IMR-90 (cell line): ENCODE data around the gene VPS37B. TPM values are rescaled to one million over a fixed set of nuclear protein-coding genes. Genes with fewer than 3 reads are reported as not detected.
A peak's percentile ranks its signal among the peaks of the same experiment; 100 is the strongest.

Source experiments
- ATAC-seq: fragments of 200-7000 bp; cut with Tn5 transposase; 2 replicates; pipeline ENCODE4 v1.9.1; 2020; ENCODE audit warnings: low read depth, mild to moderate bottlenecking, moderate library complexity
- BruUV-seq: library from RNA; stranded (reverse); fragments of 400-500 nt; replicated peaks from 2 replicates; lab custom pipeline; 2021; lab: Mats Ljungman, UMichigan
- CTCF ChIA-PET: fragments of 300-600 bp; formaldehyde crosslinking; extraction: SDS; loops from one replicate; lab custom pipeline; 2021; ENCODE audit warnings: antibody characterized with exemption; lab: Yijun Ruan, JAX
- POLR2A ChIA-PET: fragments of 300-600 bp; sonication (Branson Sonifier 250); formaldehyde crosslinking; loops from one replicate; lab custom pipeline; 2022; ENCODE audit warnings: antibody characterized with exemption; ENCODE audit not compliant: unreplicated experiment; lab: Charles Lee
- DNase-seq: peaks from one replicate; pipeline ENCODE4 v3.0.0; 2013
- H2AFZ ChIP-seq: replicated peaks from 2 replicates; pipeline ENCODE3; 2013; ENCODE audit warnings: low read length, mild to moderate bottlenecking; ENCODE audit not compliant: poor library complexity
- H2AK5ac ChIP-seq: 2 replicates; pipeline ENCODE4 v1.6.1; 2013; ENCODE audit warnings: low read depth, low read length, inconsistent platforms
- H2AK9ac ChIP-seq: replicated peaks from 2 replicates; pipeline ENCODE3; 2013; ENCODE audit warnings: mild to moderate bottlenecking, low read depth, low read length, moderate library complexity; ENCODE audit not compliant: poor library complexity
- H2BK120ac ChIP-seq: 2 replicates; pipeline ENCODE4 v1.6.1; 2013; ENCODE audit warnings: low read depth, low read length, inconsistent platforms
- H2BK15ac ChIP-seq: 3 replicates; pipeline ENCODE4 v1.6.1; 2013; ENCODE audit warnings: low read depth, low read length, inconsistent platforms
- H2BK20ac ChIP-seq: 2 replicates; pipeline ENCODE4 v1.6.1; 2013; ENCODE audit warnings: low read depth, mild to moderate bottlenecking, inconsistent platforms, low read length, moderate library complexity
- H2BK5ac ChIP-seq: 2 replicates; pipeline ENCODE4 v1.6.1; 2013; ENCODE audit warnings: mild to moderate bottlenecking, low read depth, low read length, inconsistent platforms; ENCODE audit not compliant: poor library complexity, severe bottlenecking
- H3K14ac ChIP-seq: replicated peaks from 2 replicates; pipeline ENCODE4 v1.6.1; 2013; ENCODE audit warnings: low read depth, low read length, inconsistent platforms
- H3K18ac ChIP-seq: 2 replicates; pipeline ENCODE4 v1.6.1; 2013; ENCODE audit warnings: low read depth, low read length, control low read depth
- H3K23ac ChIP-seq: 2 replicates; pipeline ENCODE4 v1.6.1; 2013; ENCODE audit warnings: low read depth, low read length, inconsistent platforms
- H3K27ac ChIP-seq: 2 replicates; pipeline ENCODE4 v1.5.1; 2013; ENCODE audit warnings: mild to moderate bottlenecking, control low read depth, low read length; ENCODE audit not compliant: insufficient read depth
- H3K27me3 ChIP-seq: 2 replicates; pipeline ENCODE4 v1.6.1; 2013; ENCODE audit warnings: low read length; ENCODE audit not compliant: control insufficient read depth, insufficient read depth
- H3K36me3 ChIP-seq: 2 replicates; pipeline ENCODE4 v1.6.1; 2013; ENCODE audit warnings: low read length, mixed read lengths; ENCODE audit not compliant: control insufficient read depth, insufficient read depth
- H3K4ac ChIP-seq: 2 replicates; pipeline ENCODE4 v1.6.1; 2013; ENCODE audit warnings: low read depth, low read length, inconsistent platforms
- H3K4me1 ChIP-seq: 2 replicates; pipeline ENCODE4 v1.6.1; 2013; ENCODE audit warnings: low read length, mixed read lengths; ENCODE audit not compliant: control insufficient read depth, insufficient read depth
- H3K4me2 ChIP-seq: 2 replicates; pipeline ENCODE4 v1.6.1; 2013; ENCODE audit warnings: low read depth, mild to moderate bottlenecking, control low read depth, low read length, moderate library complexity
- H3K4me3 ChIP-seq: 2 replicates; pipeline ENCODE4 v1.5.1; 2013; ENCODE audit warnings: low read depth, mild to moderate bottlenecking, control low read depth, low read length, moderate library complexity; ENCODE audit not compliant: insufficient read depth
- H3K56ac ChIP-seq: 2 replicates; pipeline ENCODE4 v1.6.1; 2013; ENCODE audit warnings: low read length, inconsistent platforms; ENCODE audit not compliant: insufficient read depth; ENCODE audit errors: extremely low read depth
- H3K79me1 ChIP-seq, 2 experiments: 2 replicates each; pipeline ENCODE4 v1.6.1; 2013; ENCODE audit warnings: low read length in 2 of 2, inconsistent platforms in 1 of 2, low read depth in 1 of 2
- H3K9ac ChIP-seq: 2 replicates; pipeline ENCODE4 v1.6.1; 2013; ENCODE audit warnings: low read depth, low read length, control low read depth
- H3K9me1 ChIP-seq: 2 replicates; pipeline ENCODE4 v1.6.1; 2013; ENCODE audit warnings: low read length, inconsistent platforms; ENCODE audit not compliant: insufficient read depth
- H3K9me3 ChIP-seq: 2 replicates; pipeline ENCODE4 v1.6.1; 2013; ENCODE audit warnings: low read length; ENCODE audit not compliant: control insufficient read depth, insufficient read depth
- H4K20me1 ChIP-seq: 2 replicates; pipeline ENCODE4 v1.6.1; 2013; ENCODE audit warnings: low read length, inconsistent platforms; ENCODE audit not compliant: insufficient read depth
- H4K5ac ChIP-seq: 2 replicates; pipeline ENCODE4 v1.6.1; 2013; ENCODE audit warnings: mild to moderate bottlenecking, low read depth, low read length, control low read depth
- H4K8ac ChIP-seq, 2 experiments: 2 replicates each; pipeline ENCODE4 v1.6.1; 2013; ENCODE audit warnings: low read depth in 2 of 2, low read length in 2 of 2, control low read depth in 1 of 2, inconsistent platforms in 1 of 2
- H4K91ac ChIP-seq: 2 replicates; pipeline ENCODE4 v1.6.1; 2013; ENCODE audit warnings: low read depth, low read length, inconsistent platforms; ENCODE audit not compliant: insufficient read depth
- CEBPB ChIP-seq: IDR thresholded peaks from 2 replicates; pipeline ENCODE4 v1.6.1; 2012; ENCODE audit warnings: low read depth, low read length, improper control_type of control experiment
- MAFK ChIP-seq: IDR thresholded peaks from 2 replicates; pipeline ENCODE4 v1.6.1; 2012; ENCODE audit warnings: low read depth, low read length, improper control_type of control experiment
- WGBS, 2 experiments: methylation state at CpG; one replicate each; pipeline versions ENCODE4 v1.1.5 to v1.1.7; 2013; ENCODE audit warnings: missing lambda C conversion rate in 2 of 2; ENCODE audit not compliant: insufficient read length in 1 of 2; ENCODE audit errors: extremely low coverage in 2 of 2; 5-methylcytosine and 5-hydroxymethylcytosine counted together
- dilution Hi-C: fragments of 300-500 bp; cut with HindIII; formaldehyde crosslinking; loops from one replicate; pipeline ENCODE4 v1.14.3; 2018; ENCODE audit warnings: low sequenced_read_pairs; ENCODE audit not compliant: unreplicated experiment
- in situ Hi-C: fragments of 300-500 bp; cut with MboI; formaldehyde crosslinking; loops from 3 replicates; pipeline ENCODE4 v1.14.3; 2019; ENCODE audit warnings: low sequenced_read_pairs, inconsistent platforms, mixed read lengths
- intact Hi-C: fragments of 100-400 bp; cut with micrococcal nuclease; formaldehyde crosslinking; loops from 2 replicates; pipeline ENCODE4 v1.10.0; 2022
- polyA plus RNA-seq, 3 experiments: library from polyadenylated mRNA; depleted of rRNA; stranded (reverse); fragments of >200 nt; gene quantifications; 2 replicates each; pipeline ENCODE4 v1.2.3, GENCODE V29; 2012; ENCODE audit warnings: low replicate concordance in 1 of 3
- total RNA-seq: library from RNA; depleted of rRNA; stranded (reverse); fragments of >200 nt; gene quantifications from 2 replicates; pipeline ENCODE4 v1.2.3, GENCODE V29; 2012
- TF ChIP-seq, protein P1 (sequence below): conservative IDR thresholded peaks from 2 replicates; pipeline ENCODE4 v1.5.1; 2012; ENCODE audit warnings: mild to moderate bottlenecking, low read depth, low read length, improper control_type of control experiment

Gene VPS37B
- total and polyA plus RNA-seq, 2 of the 4 experiments (the other 2 are of a cell fraction) = 8.6 to 25.7 TPM

DNA sequence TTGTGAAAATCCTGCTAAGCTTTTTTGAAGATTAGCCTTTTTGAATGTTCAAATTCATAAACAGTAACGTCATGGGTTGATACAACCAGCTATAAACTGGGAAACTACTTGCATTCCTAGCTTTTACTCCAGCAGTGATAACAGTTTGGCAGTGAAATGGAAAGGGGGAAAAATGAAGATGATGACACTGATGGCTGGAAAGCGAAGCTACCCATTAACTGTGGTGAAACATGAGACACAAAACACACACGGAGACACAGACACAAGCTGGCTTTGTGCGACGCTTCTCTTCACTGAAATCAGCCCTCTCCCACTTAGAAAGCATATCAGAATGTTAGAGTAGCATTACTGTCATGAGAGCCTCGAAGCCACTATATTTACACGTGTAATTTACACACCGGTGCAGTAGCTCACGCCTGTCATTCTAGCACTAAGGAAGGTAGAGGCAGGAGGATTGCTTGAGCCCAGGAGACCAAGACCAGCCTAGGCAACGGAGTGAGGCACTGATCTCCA, 15.7 kb downstream of the VPS37B start:
- H2AK5ac ChIP-seq = 0 out of 2 replicates have a peak overlapping the region, but pooled peaks have one; percentile 0
- no peak for TF ChIP-seq MAFK
- TF ChIP-seq, protein P1, sequence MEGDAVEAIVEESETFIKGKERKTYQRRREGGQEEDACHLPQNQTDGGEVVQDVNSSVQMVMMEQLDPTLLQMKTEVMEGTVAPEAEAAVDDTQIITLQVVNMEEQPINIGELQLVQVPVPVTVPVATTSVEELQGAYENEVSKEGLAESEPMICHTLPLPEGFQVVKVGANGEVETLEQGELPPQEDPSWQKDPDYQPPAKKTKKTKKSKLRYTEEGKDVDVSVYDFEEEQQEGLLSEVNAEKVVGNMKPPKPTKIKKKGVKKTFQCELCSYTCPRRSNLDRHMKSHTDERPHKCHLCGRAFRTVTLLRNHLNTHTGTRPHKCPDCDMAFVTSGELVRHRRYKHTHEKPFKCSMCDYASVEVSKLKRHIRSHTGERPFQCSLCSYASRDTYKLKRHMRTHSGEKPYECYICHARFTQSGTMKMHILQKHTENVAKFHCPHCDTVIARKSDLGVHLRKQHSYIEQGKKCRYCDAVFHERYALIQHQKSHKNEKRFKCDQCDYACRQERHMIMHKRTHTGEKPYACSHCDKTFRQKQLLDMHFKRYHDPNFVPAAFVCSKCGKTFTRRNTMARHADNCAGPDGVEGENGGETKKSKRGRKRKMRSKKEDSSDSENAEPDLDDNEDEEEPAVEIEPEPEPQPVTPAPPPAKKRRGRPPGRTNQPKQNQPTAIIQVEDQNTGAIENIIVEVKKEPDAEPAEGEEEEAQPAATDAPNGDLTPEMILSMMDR = no peak
- peak; percentile 50 for TF ChIP-seq CEBPB
- H3K9me1 ChIP-seq = peaks cover 28% of the 10 kb centered on the region
- 76% methylated on average over 4 of the region's 10 CpGs; no CpG with 5 or more reads in 1 of the 2 experiments for WGBS, 2 experiments
- 0 out of 2 replicates have a peak overlapping the region, but pooled peaks have one; percentile 8 for H4K91ac ChIP-seq
- peak overlapping the region in 1 of 2 experiments; percentile 1; a peak in 1 of 4 replicates for H4K8ac ChIP-seq
- intact Hi-C loops (no loop called here), in situ Hi-C loops (no loop called here), dilution Hi-C loops (no loop called here)
- H3K4me3 ChIP-seq = no peak overlapping the region
- peak overlapping the region; percentile 58 for H2BK5ac ChIP-seq
- peak; percentile 72 for ATAC-seq
- H3K56ac ChIP-seq = no peak overlapping the region
- H3K4me2 ChIP-seq = peak overlapping the region; percentile 56
- H4K20me1 ChIP-seq = peaks cover 80% of the 10 kb centered on the region
- no peaks in the 10 kb centered on the region for H3K27me3 ChIP-seq
- no peak overlapping the region for H3K9ac ChIP-seq
- peak overlapping the region; percentile 26; the same call in 1 of the 2 replicates for H3K23ac ChIP-seq
- ChIA-PET CTCF (interaction anchor here (0.9 to 1.0 kb wide), 2 partner anchors 9 to 12 kb away, joined by 3 to 4 read pairs; no protein-coding TSS in a partner anchor), POLR2A (no interaction called here)
- peak overlapping the region; percentile 38; the same call in 1 of the 2 replicates for H3K4ac ChIP-seq
- no peak overlapping the region for H2AK9ac ChIP-seq
- no peak overlapping the region for H2BK20ac ChIP-seq
- peaks cover 24% of the 10 kb centered on the region for H3K4me1 ChIP-seq
- H3K14ac ChIP-seq = 0 out of 2 replicates have a peak overlapping the region, but pooled peaks have one; percentile 10
- H3K79me1 ChIP-seq = peaks cover 20 to 83% of the 10 kb centered on the region in 2 experiments
- H3K18ac ChIP-seq = 0 out of 2 replicates have a peak overlapping the region, but pooled peaks have one; percentile 15
- H2AFZ ChIP-seq = no peak overlapping the region
- no peaks in the 10 kb centered on the region for H3K36me3 ChIP-seq
- H2BK120ac ChIP-seq = no peak overlapping the region
- H4K5ac ChIP-seq = no peak overlapping the region
- BruUV-seq = no TSS peak
- H3K9me3 ChIP-seq = no peaks in the 10 kb centered on the region
- peak overlapping the region; percentile 18; the same call in 1 of the 3 replicates for H2BK15ac ChIP-seq
- H3K27ac ChIP-seq = peak overlapping the region; percentile 45; the same call in 1 of the 2 replicates
- peak; percentile 78 for DNase-seq
